HepG2 (cell line): ENCODE measurements around the gene NR4A2. TPM values are rescaled to one million over a fixed set of nuclear protein-coding genes. Genes with fewer than 3 reads are reported as not detected.

Source experiments
- AHDC1 ChIP-seq: sonication (generic); formaldehyde crosslinking; IDR thresholded peaks from 2 replicates; pipeline ENCODE4 v1.5.1; 2020; ENCODE audit warnings: mild to moderate bottlenecking, missing genetic modification reagents, borderline replicate concordance
- DR1 ChIP-seq: sonication (generic); formaldehyde crosslinking; IDR thresholded peaks from 2 replicates; pipeline ENCODE4 v1.8.0; 2021; ENCODE audit warnings: mild to moderate bottlenecking, missing genetic modification reagents, inconsistent platforms
- HDAC1 ChIP-seq: sonication (generic); formaldehyde crosslinking; IDR thresholded peaks from 2 replicates; pipeline ENCODE4 v1.5.1; 2020; ENCODE audit warnings: mild to moderate bottlenecking, missing genetic modification reagents
- KLF13 ChIP-seq: sonication (generic); formaldehyde crosslinking; IDR thresholded peaks from 2 replicates; pipeline ENCODE4 v1.4.0; 2020; ENCODE audit warnings: mild to moderate bottlenecking, missing genetic modification reagents
- SALL2 ChIP-seq: sonication (generic); formaldehyde crosslinking; IDR thresholded peaks from 2 replicates; pipeline ENCODE4 v1.8.1; 2023; ENCODE audit warnings: mild to moderate bottlenecking, missing genetic modification reagents, inconsistent platforms
- SRSF4 ChIP-seq: fragments of 200-400 bp; formaldehyde crosslinking; IDR thresholded peaks from one replicate; pipeline ENCODE4 v1.6.1; 2018; ENCODE audit warnings: mild to moderate bottlenecking, low read depth, low read length, moderate library complexity; ENCODE audit not compliant: poor library complexity, severe bottlenecking
- ZBTB7A ChIP-seq: sonication (generic); formaldehyde crosslinking; IDR thresholded peaks from 2 replicates; pipeline ENCODE4 v1.8.0; 2022; ENCODE audit warnings: mild to moderate bottlenecking, missing genetic modification reagents
- ZEB1 ChIP-seq: IDR thresholded peaks from 2 replicates; pipeline ENCODE4 v1.6.1; 2012; ENCODE audit warnings: mild to moderate bottlenecking, low read depth, inconsistent platforms; ENCODE audit not compliant: insufficient replicate concordance
- ZNF121 ChIP-seq: sonication (generic); formaldehyde crosslinking; IDR thresholded peaks from 2 replicates; pipeline ENCODE4 v1.5.0; 2020; ENCODE audit warnings: mild to moderate bottlenecking, missing genetic modification reagents
- polyA plus RNA-seq, 8 experiments: library from polyadenylated mRNA; depleted of rRNA in 3 of 8; stranded (reverse) in 7 of 8; unstranded in 1 of 8; fragments of >200 nt; fragmentation: Illumina TruSeq in 4 of 8; extraction: Trizol in 4 of 8; gene quantifications; 2 replicates each; pipeline versions ENCODE4 v1.2.1 to v1.2.3, GENCODE V29; 2011 to 2016; ENCODE audit warnings: low read depth in 4 of 8, missing spikeins in 1 of 8, mixed read lengths in 1 of 8; ENCODE audit not compliant: insufficient read depth in 1 of 8
- total RNA-seq, 5 experiments: library from RNA; depleted of rRNA; stranded (reverse); fragments of >200 nt; fragmentation: Illumina TruSeq; extraction: Trizol; gene quantifications; 2 replicates each; pipeline ENCODE4 v1.2.3, GENCODE V29; 2016; ENCODE audit warnings: low read depth in 1 of 5
- TF ChIP-seq, protein P1 (sequence below): sonication (generic); formaldehyde crosslinking; IDR thresholded peaks from 2 replicates; pipeline ENCODE4 v1.4.0; 2020; ENCODE audit warnings: mild to moderate bottlenecking, missing genetic modification reagents
- TF ChIP-seq, protein P2 (sequence below): sonication (generic); formaldehyde crosslinking; IDR thresholded peaks from 2 replicates; pipeline ENCODE4 v1.4.0; 2020; ENCODE audit warnings: low read depth, mild to moderate bottlenecking, missing genetic modification reagents

NR4A2 gene
- total and polyA plus RNA-seq, 2 of the 13 experiments (the other 11 are each of a cell fraction or from before 2014, with no cell fraction given), result not detected

GRCh38 chr2:156306821-156307220, 25.7 kb downstream of the NR4A2 start (continued):
- TF ChIP-seq, protein P1, sequence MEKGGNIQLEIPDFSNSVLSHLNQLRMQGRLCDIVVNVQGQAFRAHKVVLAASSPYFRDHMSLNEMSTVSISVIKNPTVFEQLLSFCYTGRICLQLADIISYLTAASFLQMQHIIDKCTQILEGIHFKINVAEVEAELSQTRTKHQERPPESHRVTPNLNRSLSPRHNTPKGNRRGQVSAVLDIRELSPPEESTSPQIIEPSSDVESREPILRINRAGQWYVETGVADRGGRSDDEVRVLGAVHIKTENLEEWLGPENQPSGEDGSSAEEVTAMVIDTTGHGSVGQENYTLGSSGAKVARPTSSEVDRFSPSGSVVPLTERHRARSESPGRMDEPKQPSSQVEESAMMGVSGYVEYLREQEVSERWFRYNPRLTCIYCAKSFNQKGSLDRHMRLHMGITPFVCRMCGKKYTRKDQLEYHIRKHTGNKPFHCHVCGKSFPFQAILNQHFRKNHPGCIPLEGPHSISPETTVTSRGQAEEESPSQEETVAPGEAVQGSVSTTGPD (CRISPR knock-in tag), result no peak
- TF ChIP-seq SALL2 (CRISPR knock-in tag) (no peak), DR1 (CRISPR knock-in tag) (no peak), AHDC1 (CRISPR knock-in tag) (no peak), ZEB1 (no peak), KLF13 (no peak), HDAC1 (CRISPR knock-in tag) (no peak), ZNF121 (CRISPR knock-in tag) (no peak), ZBTB7A (no peak), SRSF4 (no peak)
- TF ChIP-seq, protein P2, sequence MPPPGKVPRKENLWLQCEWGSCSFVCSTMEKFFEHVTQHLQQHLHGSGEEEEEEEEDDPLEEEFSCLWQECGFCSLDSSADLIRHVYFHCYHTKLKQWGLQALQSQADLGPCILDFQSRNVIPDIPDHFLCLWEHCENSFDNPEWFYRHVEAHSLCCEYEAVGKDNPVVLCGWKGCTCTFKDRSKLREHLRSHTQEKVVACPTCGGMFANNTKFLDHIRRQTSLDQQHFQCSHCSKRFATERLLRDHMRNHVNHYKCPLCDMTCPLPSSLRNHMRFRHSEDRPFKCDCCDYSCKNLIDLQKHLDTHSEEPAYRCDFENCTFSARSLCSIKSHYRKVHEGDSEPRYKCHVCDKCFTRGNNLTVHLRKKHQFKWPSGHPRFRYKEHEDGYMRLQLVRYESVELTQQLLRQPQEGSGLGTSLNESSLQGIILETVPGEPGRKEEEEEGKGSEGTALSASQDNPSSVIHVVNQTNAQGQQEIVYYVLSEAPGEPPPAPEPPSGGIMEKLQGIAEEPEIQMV, result no peak
- TF ChIP-seq, all 625 proteins: peak for 0
